CD14-positive monocyte (primary cell): Measurements from ENCODE around the gene METTL16. TPM values are rescaled to one million over a fixed set of nuclear protein-coding genes. Genes with fewer than 3 reads are reported as not detected.
"Not testable (repeated sequence)": the region's sequence is repeated elsewhere in the genome, so short reads cannot be mapped to it uniquely, and the experiment has no call there.

Source experiments
- DNase-seq, 3 donors: peaks; one replicate each; pipeline ENCODE4 v3.0.0-alpha.2; 2011 to 2022
- H2AFZ ChIP-seq: 2 replicates; pipeline ENCODE4 v1.6.0; 2012; ENCODE audit warnings: mild to moderate bottlenecking, low read depth, low read length, inconsistent platforms; ENCODE audit not compliant: insufficient read depth, poor library complexity, severe bottlenecking
- H3K27ac ChIP-seq, 2 donors: 1 replicate in 1 of 2; 2 replicates in 1 of 2; pipeline ENCODE4 v1.5.1; 2012 to 2013; ENCODE audit warnings: low read length in 2 of 2, control low read depth in 1 of 2, inconsistent platforms in 1 of 2, low read depth in 1 of 2, mild to moderate bottlenecking in 1 of 2
- H3K27me3 ChIP-seq, 2 donors: one replicate each; pipeline versions ENCODE4 v1.6.0 to v1.6.1; 2011 to 2013; ENCODE audit warnings: low read length in 2 of 2; ENCODE audit not compliant: control insufficient read depth in 2 of 2, insufficient read depth in 2 of 2
- H3K36me3 ChIP-seq, 2 donors: replicated peaks in 1 of 2; 1 replicate in 1 of 2; 2 replicates in 1 of 2; pipeline versions ENCODE4 v1.5.1 to v1.6.1; 2012 to 2013; ENCODE audit warnings: low read length in 2 of 2, control low read depth in 1 of 2, inconsistent platforms in 1 of 2, mild to moderate bottlenecking in 1 of 2; ENCODE audit not compliant: insufficient read depth in 2 of 2, control insufficient read depth in 1 of 2
- H3K4me1 ChIP-seq, 2 donors: 1 replicate in 1 of 2; 2 replicates in 1 of 2; pipeline versions ENCODE4 v1.5.1 to v1.6.1; 2012 to 2013; ENCODE audit warnings: low read length in 2 of 2, control low read depth in 1 of 2, inconsistent platforms in 1 of 2, mild to moderate bottlenecking in 1 of 2, moderate library complexity in 1 of 2; ENCODE audit not compliant: insufficient read depth in 2 of 2, control insufficient read depth in 1 of 2
- H3K4me2 ChIP-seq: replicated peaks from 2 replicates; pipeline ENCODE3; 2012; ENCODE audit warnings: low read length, moderate library complexity, mild to moderate bottlenecking; ENCODE audit not compliant: poor library complexity, severe bottlenecking; ENCODE audit errors: extremely low read depth
- H3K4me3 ChIP-seq, 3 experiments: fragments of 200-600 bp in 1 of 3; sonication (generic) in 1 of 3; replicated peaks in 1 of 3; 1 replicate in 2 of 3; 2 replicates in 1 of 3; pipeline ENCODE4 v1.5.1; 2011 to 2013; ENCODE audit warnings: low read length in 3 of 3, mild to moderate bottlenecking in 3 of 3, control low read depth in 2 of 3, low read depth in 2 of 3, inconsistent platforms in 1 of 3, moderate library complexity in 1 of 3
- H3K79me2 ChIP-seq: 2 replicates; pipeline ENCODE4 v1.6.0; 2012; ENCODE audit warnings: mild to moderate bottlenecking, control low read depth, inconsistent platforms, low read length, moderate library complexity; ENCODE audit not compliant: insufficient read depth
- H3K9ac ChIP-seq: 2 replicates; pipeline ENCODE4 v1.6.0; 2017; ENCODE audit warnings: low read length, mild to moderate bottlenecking; ENCODE audit not compliant: insufficient read depth, poor library complexity, severe bottlenecking
- H3K9me3 ChIP-seq, 2 donors: replicated peaks in 1 of 2; 1 replicate in 1 of 2; 2 replicates in 1 of 2; pipeline versions ENCODE4 v1.5.1 to v1.6.1; 2012 to 2013; ENCODE audit warnings: low read length in 2 of 2, control low read depth in 1 of 2; ENCODE audit not compliant: control insufficient read depth in 1 of 2, insufficient read depth in 1 of 2
- H4K20me1 ChIP-seq: 2 replicates; pipeline ENCODE4 v1.6.0; 2012; ENCODE audit warnings: mild to moderate bottlenecking, low read length, control low read depth, moderate library complexity; ENCODE audit not compliant: insufficient read depth
- H3K27ac Mint-ChIP-seq, 7 donors: one replicate each; pipeline ENCODE4 v1.8.0; 2020; ENCODE audit warnings: mild to moderate bottlenecking in 7 of 7, mixed read lengths in 7 of 7, moderate library complexity in 6 of 7, inconsistent platforms in 2 of 7
- H3K27me3 Mint-ChIP-seq, 3 donors: one replicate each; pipeline ENCODE4 v1.8.0; 2021 to 2022; ENCODE audit warnings: low read depth in 3 of 3, mild to moderate bottlenecking in 3 of 3, mixed read lengths in 3 of 3, moderate library complexity in 3 of 3, inconsistent platforms in 1 of 3
- H3K36me3 Mint-ChIP-seq, 2 donors: one replicate each; pipeline ENCODE4 v1.8.0; 2020; ENCODE audit warnings: mixed read lengths in 2 of 2, inconsistent platforms in 1 of 2, mild to moderate bottlenecking in 1 of 2
- H3K4me1 Mint-ChIP-seq: one replicate; pipeline ENCODE4 v1.8.0; 2020; ENCODE audit warnings: mild to moderate bottlenecking, mixed read lengths
- H3K4me3 Mint-ChIP-seq, 2 donors: one replicate each; pipeline ENCODE4 v1.8.0; 2020; ENCODE audit warnings: mild to moderate bottlenecking in 2 of 2, mixed read lengths in 2 of 2, moderate library complexity in 1 of 2
- H3K9me3 Mint-ChIP-seq, 7 donors: one replicate each; pipeline ENCODE4 v1.8.0; 2020 to 2022; ENCODE audit warnings: mixed read lengths in 7 of 7, mild to moderate bottlenecking in 6 of 7, moderate library complexity in 6 of 7, inconsistent platforms in 2 of 7
- WGBS: methylation state at CpG from one replicate; pipeline ENCODE4 v1.1.5; 2013; ENCODE audit warnings: missing lambda C conversion rate; ENCODE audit not compliant: insufficient coverage; 5-methylcytosine and 5-hydroxymethylcytosine counted together
- intact Hi-C, 2 donors: fragments of 100-400 bp; cut with micrococcal nuclease; formaldehyde crosslinking; loops; one replicate each; pipeline versions ENCODE4 v1.15.0 to v1.15.1; 2023
- polyA plus RNA-seq, 3 donors: library from polyadenylated mRNA; depleted of rRNA in 1 of 3; unstranded in 2 of 3; stranded (reverse) in 1 of 3; fragments of 300-500 nt in 2 of 3; fragments of >200 nt in 1 of 3; fragmentation: Illumina TruSeq in 2 of 3; gene quantifications; 1 replicate in 2 of 3; 2 replicates in 1 of 3; pipeline ENCODE4 v1.2.3, GENCODE V29; 2012 to 2021
- TF ChIP-seq, protein P1 (sequence below): fragments of 200-600 bp; IDR thresholded peaks from one replicate; pipeline ENCODE4 v1.8.0; 2022; ENCODE audit warnings: antibody characterized with exemption, mild to moderate bottlenecking

METTL16 gene
- polyA plus RNA-seq, 3 donors, result 3.0 to 8.0 (median 4.7) TPM

DNA sequence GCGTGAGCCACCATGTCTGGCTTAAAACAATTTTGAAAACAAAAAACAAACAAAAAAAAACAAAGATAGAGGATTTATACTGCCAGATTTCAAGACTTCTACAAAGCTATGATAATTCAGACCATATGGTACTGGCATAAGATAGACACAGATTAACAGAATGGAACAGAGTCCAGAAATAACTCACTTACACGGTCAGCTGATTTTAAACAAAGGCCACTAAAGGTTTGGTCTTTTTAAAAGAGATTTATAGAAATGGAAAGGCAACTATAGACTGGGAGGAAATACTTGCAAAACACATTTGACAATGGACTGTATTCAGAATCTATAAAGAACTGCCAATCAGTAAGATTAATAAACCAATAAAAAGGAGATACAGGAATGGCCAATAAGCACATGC, 62.2 kb downstream of the METTL16 start:
- Histone ChIP-seq H3K27ac (no peak overlapping the region), H3K4me3 (no peak overlapping the region), H3K79me2 (no peaks in the 10 kb centered on the region), H4K20me1 (no peaks in the 10 kb centered on the region), H3K4me1 (peaks cover 0 to 17% of the 10 kb centered on the region in 2 donors), H3K9ac (no peak overlapping the region), H3K9me3 (peaks cover 0 to 3% of the 10 kb centered on the region in 2 donors), H3K27me3 (no peaks in the 10 kb centered on the region), H3K36me3 (peaks cover 0 to 10% of the 10 kb centered on the region in 2 donors), H3K4me2 (no peak overlapping the region), H2AFZ (no peak overlapping the region)
- intact Hi-C loops, result no loop called here
- Mint-ChIP-seq H3K4me3 (no peak overlapping the region), H3K9me3 (peaks cover 0 to 10% (median 3%) of the 10 kb centered on the region in 7 donors), H3K27me3 (no peaks in the 10 kb centered on the region), H3K27ac (peak overlapping the region in 1 of 7 donors; percentile 61), H3K36me3 (peaks cover 19 to 29% of the 10 kb centered on the region in 2 donors), H3K4me1 (peaks cover 21% of the 10 kb centered on the region)
- TF ChIP-seq, protein P1, sequence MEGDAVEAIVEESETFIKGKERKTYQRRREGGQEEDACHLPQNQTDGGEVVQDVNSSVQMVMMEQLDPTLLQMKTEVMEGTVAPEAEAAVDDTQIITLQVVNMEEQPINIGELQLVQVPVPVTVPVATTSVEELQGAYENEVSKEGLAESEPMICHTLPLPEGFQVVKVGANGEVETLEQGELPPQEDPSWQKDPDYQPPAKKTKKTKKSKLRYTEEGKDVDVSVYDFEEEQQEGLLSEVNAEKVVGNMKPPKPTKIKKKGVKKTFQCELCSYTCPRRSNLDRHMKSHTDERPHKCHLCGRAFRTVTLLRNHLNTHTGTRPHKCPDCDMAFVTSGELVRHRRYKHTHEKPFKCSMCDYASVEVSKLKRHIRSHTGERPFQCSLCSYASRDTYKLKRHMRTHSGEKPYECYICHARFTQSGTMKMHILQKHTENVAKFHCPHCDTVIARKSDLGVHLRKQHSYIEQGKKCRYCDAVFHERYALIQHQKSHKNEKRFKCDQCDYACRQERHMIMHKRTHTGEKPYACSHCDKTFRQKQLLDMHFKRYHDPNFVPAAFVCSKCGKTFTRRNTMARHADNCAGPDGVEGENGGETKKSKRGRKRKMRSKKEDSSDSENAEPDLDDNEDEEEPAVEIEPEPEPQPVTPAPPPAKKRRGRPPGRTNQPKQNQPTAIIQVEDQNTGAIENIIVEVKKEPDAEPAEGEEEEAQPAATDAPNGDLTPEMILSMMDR, result no peak
- DNase-seq, result no peak
- WGBS, result 100% methylated on average over 1 of the region's 2 CpGs

GRCh38 chr17:2447479-2447878, 64.2 kb downstream of the METTL16 start:
- intact Hi-C loops, H3K27ac ChIP-seq, H3K27me3 Mint-ChIP-seq, H3K4me3 ChIP-seq, H3K9ac ChIP-seq, H3K27me3 ChIP-seq, H3K4me3 Mint-ChIP-seq, H3K36me3 ChIP-seq, H3K9me3 ChIP-seq, H2AFZ ChIP-seq, H3K79me2 ChIP-seq, H3K27ac Mint-ChIP-seq, H4K20me1 ChIP-seq, H3K4me2 ChIP-seq, DNase-seq: not testable (repeated sequence)
- WGBS, result no CpG with 5 or more reads among the region's 29 CpGs
- Mint-ChIP-seq H3K4me1 (peaks cover 20% of the 10 kb centered on the region), H3K9me3 (peaks cover 0 to 10% (median 3%) of the 10 kb centered on the region in 7 donors), H3K36me3 (peaks cover 13 to 19% of the 10 kb centered on the region in 2 donors)
- H3K4me1 ChIP-seq, result peaks cover 0 to 21% of the 10 kb centered on the region in 2 donors
